T follicular helper cell (primary cell): ENCODE data around the gene TTC8.
"Not testable (repeated sequence)": the region's sequence is repeated elsewhere in the genome, so short reads cannot be mapped to it uniquely, and the experiment has no call there.

ENCODE experiments used
- DNase-seq: peaks from one replicate; pipeline ENCODE4 v3.0.0-alpha.2; 2020; ENCODE audit warnings: low read depth

The TTC8 gene

DNA sequence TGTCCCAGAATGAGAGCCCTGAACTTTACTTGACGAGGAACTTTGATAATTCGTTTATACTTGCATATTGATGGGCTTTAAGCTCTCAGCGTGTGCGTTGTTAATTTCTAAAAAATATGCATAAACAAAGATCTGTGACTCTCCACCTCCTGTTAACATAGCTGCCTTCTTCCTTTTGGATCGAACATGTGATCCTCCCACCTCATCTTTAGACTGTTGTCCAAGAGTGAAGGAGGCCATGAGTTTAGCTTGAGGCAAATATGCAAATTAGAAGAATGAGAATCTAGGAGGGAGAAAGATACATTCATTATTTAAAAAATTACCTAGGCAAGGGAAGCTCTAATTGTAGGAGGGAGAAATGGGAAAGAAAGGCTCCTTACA lies 617 bp downstream of the TTC8 start:
- no peak for DNase-seq

GRCh38 chr14:88825503-88825902 lies 1.1 kb downstream of the TTC8 start:
- DNase-seq, result no peak

DNA sequence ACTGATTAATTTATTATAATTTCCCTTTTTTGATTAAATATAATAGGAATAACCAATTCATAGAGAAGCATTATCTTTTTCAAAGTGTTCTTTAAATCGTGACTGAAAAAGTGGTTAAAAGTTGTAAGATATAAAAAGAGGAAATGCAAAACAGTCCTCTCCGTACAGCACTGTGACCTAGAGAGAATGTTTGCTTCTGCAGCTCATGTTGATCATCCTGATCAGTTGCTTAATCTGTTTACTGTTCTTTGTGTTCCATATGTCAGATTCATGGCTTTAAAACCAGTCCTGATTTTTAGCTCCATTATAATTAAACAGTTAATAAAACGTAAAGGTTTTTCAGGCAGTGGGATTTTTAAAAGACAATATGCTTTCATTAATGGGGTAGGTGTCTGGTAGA lies 4.7 kb downstream of the TTC8 start:
- no peak for DNase-seq

DNA sequence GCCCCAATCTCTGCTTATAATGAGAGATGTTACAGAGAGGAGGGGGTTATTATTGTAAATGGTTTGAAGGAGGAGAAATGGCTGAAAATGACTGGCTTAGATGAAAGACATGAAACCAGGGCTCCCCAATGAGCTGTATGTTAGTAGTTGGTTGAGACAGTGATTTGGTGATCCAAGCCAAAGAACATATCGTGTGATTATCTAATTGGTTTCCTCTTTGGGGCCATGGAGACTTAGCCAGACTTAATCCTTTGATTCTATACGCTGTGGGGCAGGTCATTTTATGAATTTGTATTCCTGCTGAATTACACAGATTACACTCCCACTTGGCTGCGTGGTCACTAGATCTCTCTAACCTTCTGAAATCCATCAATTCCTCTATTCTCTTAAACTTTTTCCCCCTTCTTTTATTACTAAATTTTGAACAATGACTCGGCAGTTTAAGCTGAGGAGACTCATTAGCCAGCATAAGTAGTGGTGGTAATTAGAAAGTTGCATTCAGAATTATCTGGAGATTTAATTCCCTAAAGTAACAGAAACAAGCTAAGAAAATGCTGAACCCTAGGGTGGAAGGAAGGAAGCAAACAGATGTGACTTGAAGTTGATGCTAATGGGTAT lies 5.3 kb downstream of the TTC8 start:
- no peak for DNase-seq

DNA sequence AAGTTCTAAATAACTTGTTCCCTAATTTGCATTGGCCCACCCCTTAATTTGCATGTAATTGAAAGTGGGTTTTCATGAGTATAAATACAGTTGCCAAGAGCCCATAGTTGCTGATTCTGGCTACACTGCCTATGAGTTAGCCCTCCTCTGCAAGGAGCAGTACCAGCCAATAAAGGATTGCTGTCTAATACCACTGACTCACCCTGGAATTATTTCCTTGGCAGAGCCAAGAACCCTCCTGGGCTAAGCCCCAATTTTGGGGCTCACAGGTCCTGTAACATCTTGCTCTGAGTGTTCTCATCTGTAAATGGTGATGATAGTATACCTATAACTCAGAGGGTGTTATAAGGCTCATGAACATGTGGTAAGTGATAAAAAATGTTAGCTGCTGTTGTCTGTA lies 6.8 kb downstream of the TTC8 start:
- DNase-seq, result no peak

DNA sequence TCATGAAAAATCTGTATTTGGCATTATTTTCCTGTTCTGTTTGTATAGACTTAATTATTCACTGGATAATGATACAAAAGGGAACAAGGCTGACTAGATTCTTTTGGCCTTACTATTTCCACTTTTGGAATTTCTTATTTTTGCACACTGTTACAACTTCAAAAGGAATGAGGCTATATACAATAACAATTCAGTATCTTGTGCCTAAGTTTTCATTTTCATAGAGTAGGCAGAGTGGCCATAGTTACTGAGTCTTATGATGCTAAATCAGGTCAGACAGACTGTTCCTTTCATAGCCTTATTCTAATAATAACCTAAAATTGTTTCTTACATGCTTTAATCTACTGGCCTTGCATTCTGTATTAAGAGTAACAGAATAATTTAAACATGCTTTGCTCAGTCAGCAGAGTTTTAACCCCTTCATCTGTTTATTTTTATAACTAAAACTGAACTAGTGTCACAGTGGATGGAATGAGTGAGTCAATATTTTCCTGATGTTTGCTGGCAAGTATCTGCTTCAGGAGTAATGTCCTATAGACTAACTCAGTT lies 10.5 kb downstream of the TTC8 start:
- no peak for DNase-seq

GRCh38 chr14:88835661-88836060 lies 11.2 kb downstream of the TTC8 start:
- no peak for DNase-seq

- no peak for DNase-seq
Observed at GRCh38 chr14:88837495-88837894, 13.0 kb downstream of the TTC8 start.

GRCh38 chr14:88838015-88838414 lies 13.6 kb downstream of the TTC8 start:
- no peak for DNase-seq

DNA sequence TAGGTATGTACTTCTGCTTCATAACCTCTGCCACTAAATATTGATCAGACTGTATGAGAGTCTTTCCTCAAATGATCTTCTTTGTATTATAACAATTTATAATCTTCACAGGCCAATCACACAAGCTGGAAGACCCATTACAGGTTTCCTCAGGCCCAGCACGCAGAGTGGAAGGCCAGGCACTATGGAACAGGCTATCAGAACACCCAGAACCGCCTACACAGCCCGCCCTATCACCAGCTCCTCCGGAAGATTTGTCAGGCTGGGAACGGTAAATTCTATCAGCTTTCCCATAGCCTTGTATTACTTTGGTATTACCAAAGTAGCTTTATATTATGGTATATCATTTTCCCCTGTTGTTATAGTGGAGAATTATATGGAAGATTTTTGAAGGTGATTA lies 16.5 kb downstream of the TTC8 start:
- no peak for DNase-seq

- no peak for DNase-seq
Observed at GRCh38 chr14:88841741-88842140, 17.3 kb downstream of the TTC8 start.

DNA sequence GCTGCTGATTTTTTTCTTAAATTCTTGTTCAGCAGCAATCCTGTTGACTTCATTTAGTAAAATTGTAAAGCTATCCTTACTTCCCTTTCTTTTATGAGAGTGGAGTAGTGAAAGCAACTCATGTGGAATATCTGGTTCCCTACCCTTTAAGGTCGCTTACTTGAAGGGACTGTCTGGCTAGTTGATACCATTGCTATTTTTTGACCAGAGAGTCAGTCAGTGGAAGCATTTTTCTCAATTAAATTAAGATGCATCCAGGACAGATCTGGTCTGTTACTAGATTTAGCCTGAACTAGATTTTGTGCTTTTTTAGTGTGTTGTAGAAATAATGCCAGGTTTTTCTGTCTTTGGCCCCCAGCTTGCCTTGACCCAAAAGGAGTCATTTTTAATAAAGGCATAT lies 18.0 kb downstream of the TTC8 start:
- DNase-seq, result no peak

- no peak for DNase-seq
Observed at GRCh38 chr14:88844980-88845491, 20.6 kb downstream of the TTC8 start.

DNA sequence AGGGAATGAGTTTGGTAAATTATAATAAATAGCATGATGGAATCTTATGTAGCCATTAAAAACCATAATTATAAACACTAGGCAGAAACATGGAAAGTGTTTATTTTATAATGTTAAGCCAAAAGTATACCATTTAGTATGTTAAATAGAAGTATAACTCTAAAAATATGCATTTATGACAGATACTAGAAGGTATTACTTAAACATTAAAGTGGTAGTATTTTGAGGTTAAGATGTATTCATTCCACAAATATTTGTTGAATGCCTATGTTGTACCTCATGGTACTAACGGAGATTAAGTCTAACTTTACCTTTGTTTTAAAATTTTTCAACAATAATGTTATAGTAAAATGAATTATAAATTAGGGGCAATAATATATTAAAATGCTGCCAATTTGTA lies 24.1 kb downstream of the TTC8 start:
- no peak for DNase-seq

- DNase-seq, result no peak
Observed at GRCh38 chr14:88849716-88850115, 25.3 kb downstream of the TTC8 start.

- DNase-seq, result no peak
Observed at GRCh38 chr14:88851587-88851986, 27.1 kb downstream of the TTC8 start.

GRCh38 chr14:88852632-88853031 lies 28.2 kb downstream of the TTC8 start:
- DNase-seq, result no peak

DNA sequence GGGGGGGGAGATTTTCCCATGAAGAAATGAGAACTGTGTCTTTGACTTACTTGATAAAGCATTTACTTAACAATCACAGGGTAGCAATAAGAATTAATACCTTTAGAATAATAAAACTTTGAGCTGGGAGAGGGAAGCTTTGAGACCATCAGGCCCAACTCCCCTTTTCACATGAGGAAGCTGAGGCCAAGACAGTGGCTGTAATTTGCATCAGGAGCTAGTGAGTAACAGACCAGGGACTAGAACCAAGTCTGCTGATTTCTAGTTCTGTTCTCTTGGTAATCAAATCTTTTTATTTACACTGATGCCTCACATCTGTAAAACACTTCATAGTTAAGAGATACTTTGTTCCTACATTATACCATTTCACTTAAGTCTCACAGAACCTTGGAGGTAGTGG lies 28.7 kb downstream of the TTC8 start:
- DNase-seq, result no peak

DNA sequence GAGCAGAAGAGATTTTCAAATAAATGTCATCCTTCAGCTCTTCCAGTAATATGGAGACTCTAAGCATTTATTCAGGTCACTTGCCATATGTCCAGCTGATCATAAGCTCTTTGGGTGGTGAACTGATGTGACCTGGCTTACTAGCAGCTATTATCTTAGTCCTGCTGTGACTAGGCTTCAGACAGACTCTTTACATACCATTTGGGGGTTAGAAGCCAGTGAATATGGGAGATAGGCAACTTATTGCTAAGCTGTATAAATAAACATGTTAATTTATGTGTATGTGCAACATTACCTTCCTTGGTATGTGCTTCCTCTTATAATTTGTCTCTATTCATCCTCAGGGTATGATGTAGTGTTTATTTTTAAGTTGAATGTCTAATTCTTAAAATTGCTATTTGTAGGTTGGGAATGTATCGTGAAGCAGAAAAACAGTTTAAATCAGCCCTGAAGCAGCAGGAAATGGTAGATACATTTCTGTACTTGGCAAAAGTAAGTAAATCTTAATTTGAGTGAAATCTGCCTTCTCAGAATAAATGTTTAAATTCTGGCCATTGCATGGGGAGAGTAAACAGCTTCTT lies 32.4 kb downstream of the TTC8 start:
- DNase-seq, result no peak

DNA sequence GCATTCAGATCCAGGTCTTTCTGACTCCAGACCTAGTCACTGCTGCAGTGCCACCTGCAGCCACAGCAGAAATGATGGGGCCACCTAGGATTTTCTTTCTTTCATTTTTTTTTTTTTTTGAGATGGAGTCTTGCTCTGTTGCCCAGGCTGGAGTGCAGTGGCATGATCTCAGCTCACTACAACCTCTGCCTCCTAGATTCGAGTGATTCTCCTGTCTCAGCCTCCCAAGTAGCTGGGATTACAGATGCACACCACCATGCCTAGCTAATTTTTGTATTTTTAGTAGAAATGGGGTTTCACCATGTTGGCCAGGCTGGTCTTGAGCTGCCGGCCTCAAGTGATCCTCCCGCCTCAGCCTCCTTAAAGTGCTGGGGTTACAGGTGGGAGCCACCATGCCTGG lies 33.4 kb downstream of the TTC8 start:
- DNase-seq, result not testable (repeated sequence)

DNA sequence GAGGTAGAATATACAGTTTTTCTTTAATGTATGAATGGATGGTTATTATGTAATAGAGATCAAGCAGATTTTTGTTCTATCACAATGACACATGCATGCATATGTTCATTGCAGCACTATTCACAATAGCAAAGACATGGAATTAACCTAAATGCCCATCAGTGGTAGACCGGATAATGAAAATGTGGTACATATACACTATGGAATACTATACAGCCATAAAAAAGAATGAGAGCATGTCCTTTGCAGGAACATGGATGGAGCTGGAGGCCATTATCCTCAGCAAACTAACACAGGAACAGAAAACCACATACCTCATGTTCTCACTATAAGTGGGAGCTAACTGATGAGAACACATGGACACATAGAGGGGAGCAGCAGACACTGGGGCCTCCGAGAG lies 34.7 kb downstream of the TTC8 start:
- DNase-seq, result not testable (repeated sequence)

GRCh38 chr14:88863167-88863566 lies 38.7 kb downstream of the TTC8 start:
- no peak for DNase-seq

GRCh38 chr14:88864198-88864597 lies 39.7 kb downstream of the TTC8 start:
- DNase-seq, result no peak

DNA sequence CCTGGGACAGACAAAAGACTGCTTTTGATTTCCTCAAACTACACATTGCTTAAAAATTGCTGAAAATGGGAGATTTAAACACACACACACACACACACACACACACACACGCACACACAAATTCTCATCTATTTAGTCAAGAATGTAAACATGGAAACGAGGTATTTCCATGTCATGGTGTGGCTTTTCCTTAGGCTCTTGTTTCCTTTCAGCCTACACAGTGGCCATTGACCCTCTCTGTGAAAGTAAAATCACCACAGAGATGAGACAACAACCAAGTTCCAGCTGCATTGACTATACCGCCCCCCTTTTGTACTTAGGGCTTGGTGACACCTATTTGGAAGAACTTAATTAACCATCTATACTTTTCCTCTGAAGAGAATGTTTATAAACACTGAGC lies 41.9 kb downstream of the TTC8 start:
- no peak for DNase-seq
